GM21390 (cell line): ENCODE data around the gene CUX1.

ENCODE experiments used
- ATAC-seq: cut with Tn5 transposase; IDR thresholded peaks from one replicate; pipeline ENCODE4 v1.9.1; 2021; ENCODE audit not compliant: unreplicated experiment

CUX1 gene

GRCh38 chr7:101890749-101891523, 73.5 kb downstream of the CUX1 start:
- no peak for ATAC-seq

- ATAC-seq, result no peak
Measured at GRCh38 chr7:101891936-101892640, 74.7 kb downstream of the CUX1 start.

- ATAC-seq, result no peak
Measured at GRCh38 chr7:101893341-101894082, 76.1 kb downstream of the CUX1 start.

- ATAC-seq, result no peak
Measured at GRCh38 chr7:101896316-101896715, 78.9 kb downstream of the CUX1 start.

GRCh38 chr7:101896941-101897340, 79.5 kb downstream of the CUX1 start:
- no peak for ATAC-seq

- ATAC-seq, result no peak
Measured at GRCh38 chr7:101898106-101898505, 80.7 kb downstream of the CUX1 start.

GRCh38 chr7:101899616-101900015, 82.2 kb downstream of the CUX1 start:
- no peak for ATAC-seq

GRCh38 chr7:101900103-101900502, 82.7 kb downstream of the CUX1 start:
- no peak for ATAC-seq

- ATAC-seq, result no peak
Measured at GRCh38 chr7:101901661-101902491, 84.5 kb downstream of the CUX1 start.

GRCh38 chr7:101902680-101903514, 85.5 kb downstream of the CUX1 start:
- ATAC-seq, result no peak

GRCh38 chr7:101903515-101903868, 86.1 kb downstream of the CUX1 start:
- ATAC-seq, result no peak

GRCh38 chr7:101904019-101904418, 86.6 kb downstream of the CUX1 start:
- ATAC-seq, result no peak

GRCh38 chr7:101905203-101905865, 87.9 kb downstream of the CUX1 start:
- ATAC-seq, result no peak

GRCh38 chr7:101906291-101907240, 89.1 kb downstream of the CUX1 start:
- ATAC-seq, result no peak

- ATAC-seq, result no peak
Measured at GRCh38 chr7:101910991-101911799, 93.8 kb downstream of the CUX1 start.

GRCh38 chr7:101911800-101912715, 94.6 kb downstream of the CUX1 start:
- ATAC-seq, result no peak

- no peak for ATAC-seq
Measured at GRCh38 chr7:101912716-101913110, 95.3 kb downstream of the CUX1 start.
